Superior temporal gyrus (tissue), 1 donor: Measurements from ENCODE around the gene SHTN1.

Experiments used
- DNase-seq: peaks from one replicate; pipeline ENCODE4 v3.0.0-alpha.2; 2016; ENCODE audit errors: extremely low spot score

The SHTN1 gene

DNA sequence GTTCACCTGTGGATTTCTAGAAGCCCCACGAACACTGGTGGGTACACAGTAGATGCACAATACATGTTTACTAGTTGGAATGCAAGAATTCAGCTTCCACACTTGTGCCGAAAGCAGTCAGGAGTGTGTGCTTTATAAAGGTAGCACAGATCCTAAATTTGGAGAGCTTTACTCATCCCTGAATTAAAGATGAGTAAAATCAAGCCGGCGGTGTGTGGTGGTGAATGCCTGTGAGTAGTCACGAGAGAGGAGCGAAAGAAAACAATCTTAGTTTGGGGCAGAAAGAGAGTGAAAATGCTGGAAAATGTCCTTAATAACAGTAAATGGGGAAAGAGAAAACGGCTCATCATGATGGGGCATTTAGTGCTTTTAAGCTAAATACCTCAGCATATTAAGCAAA is 169.3 kb downstream of the SHTN1 start:
- DNase-seq, result peak; percentile 19

DNA sequence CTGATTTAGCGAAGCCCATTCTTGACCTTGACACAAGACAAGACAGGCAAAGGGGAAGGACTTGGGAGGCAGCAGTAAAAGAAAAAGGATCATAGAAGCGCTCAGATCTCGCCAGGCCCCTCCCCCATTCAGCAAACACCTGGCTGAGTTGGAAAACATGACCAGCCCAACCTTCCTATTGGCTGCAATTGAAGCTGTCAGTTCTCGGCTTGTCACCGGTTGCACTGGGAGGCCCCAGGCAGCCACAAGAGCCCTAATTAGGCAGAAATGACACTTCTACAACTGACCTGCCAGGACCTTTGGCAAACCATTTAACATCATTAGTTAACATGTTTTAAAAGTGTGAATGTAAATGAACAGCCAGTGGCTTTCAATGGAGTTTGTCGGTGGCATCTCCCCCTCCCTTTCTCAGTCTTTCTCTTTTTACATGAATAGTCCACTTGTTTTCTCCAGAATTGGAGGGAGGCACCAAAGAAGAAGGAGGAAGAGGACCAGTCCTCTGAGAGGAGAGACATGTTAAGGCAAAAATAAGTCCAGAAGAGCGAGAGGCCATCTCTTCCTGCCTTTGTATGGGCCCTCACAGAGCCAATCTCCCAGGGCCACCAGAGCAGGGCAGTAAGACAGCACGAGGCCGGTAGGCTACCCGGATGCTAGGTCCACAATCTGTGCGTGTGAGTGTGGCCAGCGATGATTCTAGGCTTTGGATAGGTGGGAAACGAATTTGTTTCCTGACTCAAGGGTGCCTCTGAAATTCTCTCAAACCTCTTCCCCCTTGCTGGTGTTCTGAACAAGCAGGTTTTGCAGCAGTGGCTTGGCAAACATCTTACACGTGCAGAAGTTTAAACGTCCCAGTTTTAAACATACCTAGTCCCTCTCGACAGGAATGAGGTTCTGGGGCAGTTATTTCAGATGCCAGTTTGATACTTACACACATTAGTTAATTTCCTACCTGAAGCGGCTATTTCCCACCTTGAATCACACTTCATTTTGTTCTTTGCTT is 170.7 kb downstream of the SHTN1 start:
- DNase-seq, result peak; percentile 25

DNA sequence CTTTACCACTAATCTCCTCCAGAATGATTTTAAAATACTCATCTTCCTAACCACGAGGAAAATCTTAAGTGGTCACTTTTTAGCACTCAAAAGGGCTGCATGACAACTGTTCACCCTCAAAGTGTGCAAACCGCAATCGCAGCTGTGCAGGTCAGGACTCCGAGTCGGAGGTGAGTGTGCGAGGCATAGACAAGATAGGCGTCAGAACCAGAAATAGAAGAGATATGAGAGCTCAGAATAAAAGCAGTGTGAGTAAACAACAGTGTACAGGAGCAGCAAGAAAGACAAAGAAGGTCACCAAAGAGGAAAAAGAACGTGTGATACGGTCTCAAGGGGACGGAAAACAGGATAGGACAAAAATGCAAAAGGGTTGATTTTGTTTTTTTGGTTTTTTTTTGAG is 173.2 kb downstream of the SHTN1 start:
- DNase-seq, result no peak
